Prostate gland (tissue), 2 donors: ENCODE data around the gene C1orf105. TPM values are rescaled to one million over a fixed set of nuclear protein-coding genes. Genes with fewer than 3 reads are reported as not detected.
"Not testable (repeated sequence)": the region's sequence is repeated elsewhere in the genome, so short reads cannot be mapped to it uniquely, and the experiment has no call there.

Source experiments
- DNase-seq: peaks from one replicate; pipeline ENCODE4 v3.0.0-alpha.2; 2019; ENCODE audit warnings: low spot score
- H3K27ac ChIP-seq, 2 donors: fragments of 200-600 bp; sonication (generic); 2 replicates each; pipeline ENCODE4 v1.5.1; 2017 to 2019
- H3K27me3 ChIP-seq: fragments of 200-600 bp; sonication (generic); replicated peaks from 2 replicates; pipeline ENCODE4 v1.5.1; 2019; ENCODE audit not compliant: insufficient read depth
- H3K36me3 ChIP-seq, 2 donors: fragments of 200-600 bp; sonication (generic); 1 replicate in 1 of 2; 2 replicates in 1 of 2; pipeline versions ENCODE4 v1.5.1 to v1.8.1; 2017 to 2019
- H3K4me1 ChIP-seq: fragments of 200-600 bp; sonication (generic); replicated peaks from 2 replicates; pipeline ENCODE4 v1.5.1; 2019
- H3K4me3 ChIP-seq, 2 donors: fragments of 200-600 bp; sonication (generic); 2 replicates each; pipeline ENCODE4 v1.5.1; 2017 to 2019
- H3K9me3 ChIP-seq: fragments of 200-600 bp; sonication (generic); 2 replicates; pipeline ENCODE4 v1.5.1; 2017
- POLR2A ChIP-seq: fragments of 450-650 bp; IDR thresholded peaks from one replicate; pipeline ENCODE4 v1.6.1; 2016; ENCODE audit warnings: antibody characterized with exemption, mild to moderate bottlenecking
- POLR2AphosphoS5 ChIP-seq: sonication (generic); formaldehyde crosslinking; IDR thresholded peaks from one replicate; pipeline ENCODE4 v1.6.1; 2017; ENCODE audit warnings: antibody characterized with exemption
- WGBS: methylation state at CpG from one replicate; pipeline ENCODE4 v1.1.5; 2018; 5-methylcytosine and 5-hydroxymethylcytosine counted together
- intact Hi-C: fragments of 100-400 bp; cut with DNase I; formaldehyde crosslinking; loops from one replicate; pipeline ENCODE4 v1.14.2; 2022
- total RNA-seq, 2 donors: library from RNA; depleted of rRNA; stranded (reverse); fragments of >200 nt; gene quantifications; one replicate each; pipeline ENCODE4 v1.1.0, GENCODE V29; 2016
- TF ChIP-seq, protein P1 (sequence below), 4 experiments: fragments of 200-600 bp in 2 of 4; fragments of 450-650 bp in 2 of 4; sonication (generic) in 2 of 4; IDR thresholded peaks; 1 replicate in 3 of 4; 2 replicates in 1 of 4; pipeline ENCODE4 v1.5.1; 2016 to 2019; ENCODE audit warnings: antibody characterized with exemption in 4 of 4, mild to moderate bottlenecking in 2 of 4, moderate library complexity in 2 of 4

The C1orf105 gene
- total RNA-seq, 2 donors from 2014 or later, result 0.36 to 1.4 TPM

DNA sequence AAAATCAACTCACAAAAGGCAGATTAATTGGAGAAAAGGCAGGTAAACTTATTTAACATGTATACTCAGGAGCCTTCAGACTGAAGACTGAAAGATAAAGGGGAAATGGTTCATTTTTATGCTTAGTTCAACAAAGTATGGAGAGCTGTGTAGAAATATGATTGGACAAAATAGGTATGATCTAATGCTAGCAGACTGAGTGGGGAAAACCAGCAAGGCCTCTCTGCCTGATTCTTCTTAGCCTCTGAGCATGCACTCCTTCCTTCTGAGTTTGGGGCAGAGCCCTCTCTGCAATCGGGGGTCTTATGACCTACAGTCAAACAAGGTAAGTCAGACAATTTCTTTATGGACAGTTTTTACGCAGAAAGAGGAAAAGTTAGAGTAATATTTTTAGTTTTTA lies 73.7 kb downstream of the C1orf105 start:
- Histone ChIP-seq H3K4me1 (no peaks in the 10 kb centered on the region), H3K4me3 (no peak overlapping the region), H3K9me3 (no peaks in the 10 kb centered on the region), H3K27me3 (no peaks in the 10 kb centered on the region), H3K36me3 (no peaks in the 10 kb centered on the region), H3K27ac (no peak overlapping the region)
- 96% methylated on average over 2 of the region's 2 CpGs for WGBS
- intact Hi-C loops, result no loop called here
- TF ChIP-seq POLR2A (no peak), POLR2AphosphoS5 (no peak)
- TF ChIP-seq, protein P1, sequence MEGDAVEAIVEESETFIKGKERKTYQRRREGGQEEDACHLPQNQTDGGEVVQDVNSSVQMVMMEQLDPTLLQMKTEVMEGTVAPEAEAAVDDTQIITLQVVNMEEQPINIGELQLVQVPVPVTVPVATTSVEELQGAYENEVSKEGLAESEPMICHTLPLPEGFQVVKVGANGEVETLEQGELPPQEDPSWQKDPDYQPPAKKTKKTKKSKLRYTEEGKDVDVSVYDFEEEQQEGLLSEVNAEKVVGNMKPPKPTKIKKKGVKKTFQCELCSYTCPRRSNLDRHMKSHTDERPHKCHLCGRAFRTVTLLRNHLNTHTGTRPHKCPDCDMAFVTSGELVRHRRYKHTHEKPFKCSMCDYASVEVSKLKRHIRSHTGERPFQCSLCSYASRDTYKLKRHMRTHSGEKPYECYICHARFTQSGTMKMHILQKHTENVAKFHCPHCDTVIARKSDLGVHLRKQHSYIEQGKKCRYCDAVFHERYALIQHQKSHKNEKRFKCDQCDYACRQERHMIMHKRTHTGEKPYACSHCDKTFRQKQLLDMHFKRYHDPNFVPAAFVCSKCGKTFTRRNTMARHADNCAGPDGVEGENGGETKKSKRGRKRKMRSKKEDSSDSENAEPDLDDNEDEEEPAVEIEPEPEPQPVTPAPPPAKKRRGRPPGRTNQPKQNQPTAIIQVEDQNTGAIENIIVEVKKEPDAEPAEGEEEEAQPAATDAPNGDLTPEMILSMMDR (IDR thresholded peaks at IDR 0.05), result no peak
- DNase-seq, result no peak

DNA sequence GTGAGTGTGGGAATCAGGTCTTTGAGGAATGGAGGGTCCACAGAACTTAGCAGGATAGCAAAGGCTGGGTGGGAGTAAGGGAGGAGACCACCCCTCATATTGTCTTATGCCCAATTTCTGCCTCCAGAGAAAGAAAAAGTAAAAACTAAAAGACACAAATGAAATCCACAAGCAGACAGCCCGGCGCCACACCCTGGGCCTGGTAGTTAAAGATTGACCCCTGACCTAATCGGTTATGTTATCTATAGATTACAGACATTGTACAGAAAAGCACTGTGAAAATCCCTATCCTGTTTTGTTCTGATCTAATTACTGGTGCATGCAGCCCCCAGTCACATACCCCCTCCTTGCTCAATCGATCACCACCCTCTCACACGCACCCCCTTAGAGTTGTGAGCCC lies 75.6 kb downstream of the C1orf105 start:
- H3K4me1 ChIP-seq, H3K4me3 ChIP-seq, H3K27ac ChIP-seq, H3K9me3 ChIP-seq, intact Hi-C loops, DNase-seq, H3K27me3 ChIP-seq, H3K36me3 ChIP-seq: not testable (repeated sequence)
- WGBS, result 85% methylated on average over 5 of the region's 5 CpGs

DNA sequence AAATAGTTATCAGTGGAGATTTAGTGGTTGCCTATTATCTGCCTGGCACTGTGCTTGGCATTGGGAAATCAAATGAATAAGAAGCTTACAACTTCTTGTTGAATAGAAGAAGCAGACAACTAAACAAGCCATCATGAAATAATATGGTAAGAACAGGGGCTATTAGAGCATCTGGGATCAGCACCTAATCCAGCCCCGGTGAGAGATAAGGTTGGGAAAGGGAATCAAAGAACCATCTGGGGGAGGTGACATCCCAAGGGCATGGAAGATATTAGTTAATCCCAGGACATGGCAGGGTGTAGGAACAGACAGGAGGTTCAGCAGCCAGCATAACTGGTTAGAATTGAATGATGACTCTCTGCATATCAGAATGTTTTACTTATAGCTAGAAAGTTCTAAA lies 76.2 kb downstream of the C1orf105 start:
- Histone ChIP-seq H3K4me1 (no peaks in the 10 kb centered on the region), H3K9me3 (no peaks in the 10 kb centered on the region), H3K36me3 (no peaks in the 10 kb centered on the region), H3K4me3 (no peak overlapping the region), H3K27me3 (no peaks in the 10 kb centered on the region), H3K27ac (peak overlapping the region in 1 of 2 donors; percentile 20)
- intact Hi-C loops, result no loop called here
- no peak for TF ChIP-seq POLR2A
- TF ChIP-seq, protein P1 (IDR thresholded peaks at IDR 0.05), result no peak
- TF ChIP-seq POLR2AphosphoS5, result no peak
- WGBS, result 22% methylated on average over 1 of the region's 1 CpG
- no peak for DNase-seq

- no peaks in the 10 kb centered on the region for H3K4me1 ChIP-seq
- 15% methylated on average over 5 of the region's 5 CpGs for WGBS
- peak overlapping the region in 1 of 2 donors; percentile 20 for H3K27ac ChIP-seq
- DNase-seq, result peak; percentile 54
- no peaks in the 10 kb centered on the region for H3K27me3 ChIP-seq
- intact Hi-C loops, result no loop called here
- TF ChIP-seq POLR2A, result no peak
- TF ChIP-seq, protein P1 (IDR thresholded peaks at IDR 0.05), result no peak
- no peak for TF ChIP-seq POLR2AphosphoS5
- no peak overlapping the region for H3K4me3 ChIP-seq
- no peaks in the 10 kb centered on the region for H3K9me3 ChIP-seq
- no peaks in the 10 kb centered on the region for H3K36me3 ChIP-seq
These were observed 76.7 kb downstream of the C1orf105 start for GRCh38 chr1:172497230-172497629.

DNA sequence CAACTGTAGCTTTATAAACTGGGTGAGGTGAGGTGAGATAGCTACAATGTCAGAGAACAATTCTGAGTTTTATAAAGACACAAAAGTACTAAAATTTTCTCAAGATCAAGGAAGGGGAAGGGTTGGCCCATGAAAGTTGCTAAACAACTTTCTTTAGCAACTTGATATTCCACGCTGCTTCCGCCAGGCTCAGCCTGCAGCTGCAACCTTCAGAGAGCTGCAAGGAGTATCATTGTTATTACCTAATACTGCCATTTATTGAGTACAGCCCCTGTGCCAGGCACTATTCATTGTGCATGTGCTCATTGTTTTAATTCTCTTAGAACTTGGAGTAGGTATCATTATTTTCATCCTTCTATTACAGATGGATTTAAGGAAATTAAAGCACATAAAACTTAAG lies 78.4 kb downstream of the C1orf105 start:
- no peaks in the 10 kb centered on the region for H3K9me3 ChIP-seq
- DNase-seq, result peak; percentile 17
- no peak for TF ChIP-seq POLR2AphosphoS5
- no peak for TF ChIP-seq POLR2A
- TF ChIP-seq, protein P1 (IDR thresholded peaks at IDR 0.05), result no peak
- WGBS, result 53% methylated on average over 2 of the region's 2 CpGs
- no peaks in the 10 kb centered on the region for H3K36me3 ChIP-seq
- H3K27ac ChIP-seq, result no peak overlapping the region
- intact Hi-C loops, result no loop called here
- no peak overlapping the region for H3K4me3 ChIP-seq
- no peaks in the 10 kb centered on the region for H3K4me1 ChIP-seq
- H3K27me3 ChIP-seq, result no peaks in the 10 kb centered on the region
